Umbilical cord (tissue), 2 donors: ENCODE measurements around the gene WDR90. TPM values are rescaled to one million over a fixed set of nuclear protein-coding genes. Genes with fewer than 3 reads are reported as not detected.

Experiments
- DNase-seq: peaks from one replicate; pipeline ENCODE4 v3.0.0-alpha.2; 2015; ENCODE audit warnings: low spot score
- total RNA-seq: library from RNA; depleted of rRNA; stranded (reverse); fragments of >200 nt; gene quantifications from one replicate; pipeline ENCODE4 v1.2.3, GENCODE V29; 2014; ENCODE audit warnings: low replicate concordance; ENCODE audit not compliant: insufficient read depth

The WDR90 gene
- total RNA-seq, 1 donor from 2014 or later: 30.8 TPM

DNA sequence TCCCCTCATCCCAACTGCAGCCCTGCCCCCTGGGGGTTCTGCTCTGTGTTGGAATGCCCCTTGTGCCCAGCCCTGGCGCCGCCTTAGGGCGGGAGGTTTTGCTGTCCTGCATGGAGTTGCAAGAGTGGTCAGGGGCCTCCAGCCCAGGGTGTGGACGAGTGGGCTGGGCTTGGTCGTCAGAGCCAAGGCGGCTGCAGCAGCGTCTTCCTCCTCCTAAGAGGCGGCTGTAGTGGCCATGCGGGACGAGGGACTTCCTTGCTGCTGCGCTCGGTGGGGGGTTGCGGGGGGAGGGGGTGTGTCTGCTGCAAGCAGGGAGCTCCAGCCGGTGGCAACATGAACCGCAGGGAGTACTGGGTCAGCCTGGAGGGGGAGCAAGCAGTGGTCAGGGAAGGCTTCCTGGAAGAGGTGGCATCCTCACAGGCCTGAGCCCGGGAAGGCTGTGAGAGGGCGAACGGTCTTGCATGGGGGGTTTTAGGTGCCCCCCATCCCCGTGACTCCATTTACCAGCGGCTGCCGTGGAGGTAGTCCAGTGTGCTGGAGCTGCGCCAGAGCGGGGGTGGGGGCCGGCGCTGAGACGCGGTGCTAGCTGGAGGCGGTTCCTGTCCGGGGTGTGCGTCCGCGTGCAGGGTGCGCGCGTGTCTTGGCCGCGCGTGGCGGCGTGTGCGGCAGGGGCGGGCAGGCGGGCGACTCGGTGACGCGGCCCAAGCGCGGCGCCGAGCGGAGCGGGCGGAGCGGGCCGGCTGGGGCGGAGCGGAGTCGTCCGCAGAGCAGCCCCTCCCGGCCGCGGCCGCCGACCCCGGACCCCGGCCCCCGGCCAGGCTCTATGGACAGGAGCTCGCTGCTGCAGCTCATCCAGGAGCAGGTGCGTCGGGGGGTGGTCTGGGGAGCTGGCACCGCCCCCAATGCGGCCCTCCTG lies 26.1 kb downstream of the WDR90 start, which contains the start of gene RHBDL1:
RHBDL1 (plus strand) TSS at position 704 of the 916 bp plus-strand sequence; CDS start at position 824, 120 bp downstream.
- peak; percentile 32 for DNase-seq

DNA sequence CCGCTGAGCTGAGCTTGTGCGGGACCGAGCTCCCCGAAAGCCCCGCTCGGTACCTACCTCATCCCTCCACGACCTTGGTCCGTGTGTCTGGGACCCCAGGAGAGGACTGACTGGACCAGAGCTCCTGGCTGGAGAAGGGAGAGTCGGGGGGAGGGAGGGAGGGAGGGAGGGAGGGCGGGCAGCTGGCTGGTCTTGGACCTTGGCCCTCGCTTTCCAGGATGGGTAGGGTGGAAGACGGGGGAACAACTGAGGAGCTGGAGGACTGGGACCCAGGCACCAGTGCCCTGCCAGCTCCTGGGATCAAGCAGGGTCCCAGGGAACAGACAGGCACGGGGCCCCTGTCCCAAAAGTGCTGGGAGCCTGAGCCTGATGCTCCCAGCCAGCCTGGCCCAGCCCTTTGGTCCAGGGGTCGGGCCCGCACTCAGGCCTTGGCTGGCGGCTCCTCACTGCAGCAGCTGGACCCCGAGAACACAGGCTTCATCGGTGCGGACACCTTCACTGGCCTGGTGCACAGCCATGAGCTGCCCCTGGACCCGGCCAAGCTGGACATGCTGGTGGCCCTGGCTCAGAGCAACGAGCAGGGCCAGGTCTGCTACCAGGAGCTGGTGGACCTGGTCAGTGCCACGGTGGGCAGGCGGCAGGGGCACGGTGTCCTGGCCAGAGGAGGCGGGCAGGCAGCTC lies 26.9 kb downstream of the WDR90 start:
- DNase-seq: no peak

DNA sequence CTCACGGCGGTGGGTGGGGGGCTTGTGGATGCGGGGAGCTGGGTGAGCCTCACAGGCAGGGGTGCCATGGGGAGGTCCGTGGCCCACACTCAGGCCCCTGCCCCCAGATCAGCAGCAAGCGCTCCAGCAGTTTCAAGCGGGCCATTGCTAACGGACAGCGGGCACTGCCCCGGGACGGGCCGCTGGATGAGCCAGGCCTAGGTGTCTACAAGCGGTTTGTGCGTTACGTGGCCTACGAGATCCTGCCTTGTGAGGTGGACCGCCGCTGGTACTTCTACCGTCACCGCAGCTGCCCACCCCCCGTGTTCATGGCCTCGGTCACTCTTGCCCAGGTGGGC lies 27.4 kb downstream of the WDR90 start:
- no peak for DNase-seq

DNA sequence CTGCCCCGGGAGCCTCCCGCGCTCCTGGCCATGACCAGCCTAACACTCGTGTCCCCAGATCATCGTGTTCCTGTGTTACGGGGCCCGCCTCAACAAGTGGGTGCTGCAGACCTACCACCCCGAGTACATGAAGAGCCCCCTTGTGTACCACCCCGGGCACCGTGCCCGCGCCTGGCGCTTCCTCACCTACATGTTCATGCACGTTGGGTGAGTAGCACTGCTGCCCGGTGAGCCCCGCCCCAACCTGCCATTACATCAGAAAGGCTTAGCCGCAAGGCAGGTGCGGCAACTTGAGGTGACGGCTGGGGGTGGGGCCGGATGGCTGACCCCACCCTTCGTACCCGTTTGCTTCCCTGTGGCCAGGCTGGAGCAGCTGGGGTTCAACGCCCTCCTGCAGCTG lies 27.7 kb downstream of the WDR90 start:
- DNase-seq: peak; percentile 67

DNA sequence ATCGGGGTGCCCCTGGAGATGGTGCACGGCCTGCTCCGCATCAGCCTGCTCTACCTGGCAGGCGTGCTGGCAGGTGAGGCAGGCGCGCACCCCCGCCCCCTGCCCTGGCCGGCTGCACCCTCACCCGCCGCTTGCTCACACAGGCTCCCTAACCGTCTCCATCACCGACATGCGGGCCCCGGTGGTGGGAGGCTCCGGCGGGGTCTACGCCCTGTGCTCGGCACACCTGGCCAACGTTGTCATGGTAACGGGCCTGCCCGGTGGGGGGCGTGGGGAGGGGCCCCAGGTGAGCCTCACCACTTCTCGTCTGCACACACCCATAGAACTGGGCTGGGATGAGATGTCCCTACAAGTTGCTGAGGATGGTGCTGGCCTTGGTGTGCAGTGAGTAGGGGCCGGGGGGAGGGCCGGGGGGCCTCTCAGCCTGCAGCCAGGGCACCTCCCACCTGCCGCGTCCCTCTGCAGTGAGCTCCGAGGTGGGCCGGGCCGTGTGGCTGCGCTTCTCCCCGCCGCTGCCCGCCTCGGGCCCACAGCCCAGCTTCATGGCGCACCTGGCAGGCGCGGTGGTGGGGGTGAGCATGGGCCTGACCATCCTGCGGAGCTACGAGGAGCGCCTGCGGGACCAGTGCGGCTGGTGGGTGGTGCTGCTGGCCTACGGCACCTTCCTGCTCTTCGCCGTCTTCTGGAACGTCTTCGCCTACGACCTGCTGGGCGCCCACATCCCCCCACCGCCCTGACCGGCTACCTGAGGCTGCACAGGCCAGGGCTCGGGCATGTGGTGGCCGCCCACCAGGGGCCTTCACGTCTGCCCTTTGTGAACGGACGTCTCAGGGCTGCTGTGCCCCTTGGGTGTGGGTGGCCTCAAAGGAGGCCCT lies 28.4 kb downstream of the WDR90 start:
- no peak for DNase-seq

DNA sequence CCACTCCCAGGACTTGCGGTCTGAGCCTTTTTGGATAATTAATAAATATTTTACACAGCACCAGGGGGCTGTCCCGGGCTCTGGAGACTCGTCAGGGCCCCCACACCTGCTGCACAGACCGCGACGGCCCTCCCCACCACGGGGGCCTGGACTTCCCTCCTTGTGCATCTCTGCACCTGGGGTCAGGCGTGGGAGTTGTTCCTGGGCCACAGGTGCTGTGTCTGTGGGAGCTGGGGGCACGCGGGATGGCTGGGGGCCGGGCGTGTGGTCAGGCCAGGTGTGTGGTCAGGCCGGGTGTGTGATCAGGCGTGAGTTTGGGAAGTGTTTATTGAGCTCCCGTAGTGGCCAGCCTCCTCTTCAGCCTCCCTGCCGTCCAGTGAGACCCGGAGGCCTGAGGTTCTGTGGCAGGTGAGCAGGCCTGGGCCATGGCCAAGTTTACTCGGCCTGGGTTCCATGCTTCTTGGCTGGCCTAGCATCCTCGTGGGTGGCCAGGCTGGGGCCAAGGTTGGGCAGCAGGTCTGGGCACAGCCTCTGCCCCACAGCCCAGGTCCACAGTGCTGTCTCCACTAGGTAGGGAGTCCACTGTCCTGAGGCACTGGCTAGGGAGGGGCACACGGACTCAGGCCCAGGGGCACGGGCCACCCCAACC lies 29.2 kb downstream of the WDR90 start:
- DNase-seq: no peak

DNA sequence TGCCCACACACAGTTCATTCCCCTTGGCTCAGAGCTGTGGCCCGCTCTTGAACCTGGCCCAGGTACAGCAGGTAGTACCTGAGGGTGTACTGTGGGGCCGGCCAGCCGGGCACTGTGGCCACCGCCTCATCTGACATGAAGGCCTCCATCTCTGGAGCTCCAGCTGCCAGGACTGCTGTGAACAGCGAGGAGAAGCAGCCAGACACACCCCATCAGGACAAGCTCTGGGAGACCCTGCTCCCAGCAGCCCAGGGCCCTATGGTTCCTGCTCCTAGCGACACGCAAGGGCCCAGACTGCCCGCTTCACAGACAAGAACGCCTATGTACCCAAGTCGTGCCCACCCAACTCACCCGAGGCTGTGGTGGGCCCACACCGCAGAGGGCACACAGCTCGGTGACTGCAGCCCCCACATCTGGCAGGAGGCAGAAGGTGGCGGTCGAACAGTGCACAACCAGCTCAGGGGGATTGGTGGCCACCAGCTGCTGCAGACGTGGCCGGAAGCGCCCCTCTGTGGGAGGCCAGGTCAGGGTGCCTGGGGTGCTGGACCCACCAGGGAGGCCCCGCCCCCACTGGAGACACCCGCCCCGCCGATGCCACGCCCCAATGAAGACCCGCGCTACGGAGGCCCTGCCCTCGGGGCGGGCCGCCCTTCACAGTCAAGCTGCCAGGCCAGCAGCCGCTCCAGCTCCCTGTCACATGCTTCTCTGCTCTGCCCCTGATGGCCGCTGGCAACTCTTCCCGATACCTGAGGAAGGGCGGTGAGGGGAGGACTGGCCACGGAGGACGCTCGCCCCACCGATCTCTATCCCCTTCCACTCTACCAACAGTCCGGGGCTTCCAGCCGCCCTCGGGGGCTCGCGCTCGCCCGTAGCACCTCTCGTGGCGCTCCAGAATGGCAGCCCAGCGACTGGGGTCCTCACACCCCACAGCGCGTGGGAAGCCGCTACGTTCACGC lies 30.0 kb downstream of the WDR90 start:
- peak; percentile 77 for DNase-seq

DNA sequence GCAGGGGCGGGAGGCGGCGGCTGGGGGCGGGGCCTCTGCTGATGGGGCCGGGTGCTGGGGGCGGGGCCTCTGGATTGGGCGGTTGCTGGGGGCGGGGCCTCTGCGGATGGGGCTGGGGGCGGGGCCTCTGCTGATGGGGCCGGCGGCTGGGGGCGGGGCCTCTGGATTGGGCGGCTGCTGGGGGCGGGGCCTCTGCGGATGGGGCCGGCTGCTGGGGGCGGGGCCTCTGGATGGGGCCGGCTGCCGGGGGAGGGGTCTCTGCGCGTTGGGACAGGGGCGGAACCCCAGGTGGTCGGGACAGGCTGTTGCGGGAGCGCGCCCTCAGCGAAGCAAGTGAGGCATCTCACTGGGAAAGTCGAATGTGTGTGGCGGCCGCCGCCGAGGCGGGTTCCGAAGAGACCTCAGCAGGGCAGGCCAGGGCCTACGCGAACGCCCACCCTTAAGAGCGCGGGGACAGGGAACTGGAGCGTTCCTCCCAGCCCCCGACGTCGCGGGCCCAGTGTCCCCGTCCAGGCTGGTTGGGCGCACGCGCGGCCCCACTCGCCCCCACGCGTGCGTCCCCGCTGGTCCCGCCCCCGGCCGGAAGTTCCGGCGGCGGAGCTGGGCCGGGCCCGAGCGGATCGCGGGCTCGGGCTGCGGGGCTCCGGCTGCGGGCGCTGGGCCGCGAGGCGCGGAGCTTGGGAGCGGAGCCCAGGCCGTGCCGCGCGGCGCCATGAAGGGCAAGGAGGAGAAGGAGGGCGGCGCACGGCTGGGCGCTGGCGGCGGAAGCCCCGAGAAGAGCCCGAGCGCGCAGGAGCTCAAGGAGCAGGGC lies 30.9 kb downstream of the WDR90 start, which contains the start of gene STUB1:
STUB1 (plus strand) TSS at position 597 of the 811 bp plus-strand sequence; CDS start at position 713, 116 bp downstream.
- DNase-seq: peak; percentile 86

DNA sequence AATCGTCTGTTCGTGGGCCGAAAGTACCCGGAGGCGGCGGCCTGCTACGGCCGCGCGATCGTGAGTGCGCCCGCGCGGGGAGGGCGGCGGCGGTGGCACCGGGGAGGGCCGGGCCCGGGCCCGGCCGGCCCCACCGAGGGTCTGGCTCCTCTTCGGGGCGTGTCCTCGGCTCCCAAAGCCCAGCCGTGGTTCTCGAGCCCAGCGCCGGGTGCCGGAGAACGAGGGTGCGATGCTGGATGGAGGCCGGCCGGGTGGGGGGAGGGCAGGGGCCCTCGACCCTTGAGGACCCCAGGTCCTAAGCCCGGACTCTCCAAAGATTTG lies 31.4 kb downstream of the WDR90 start:
- no peak for DNase-seq

DNA sequence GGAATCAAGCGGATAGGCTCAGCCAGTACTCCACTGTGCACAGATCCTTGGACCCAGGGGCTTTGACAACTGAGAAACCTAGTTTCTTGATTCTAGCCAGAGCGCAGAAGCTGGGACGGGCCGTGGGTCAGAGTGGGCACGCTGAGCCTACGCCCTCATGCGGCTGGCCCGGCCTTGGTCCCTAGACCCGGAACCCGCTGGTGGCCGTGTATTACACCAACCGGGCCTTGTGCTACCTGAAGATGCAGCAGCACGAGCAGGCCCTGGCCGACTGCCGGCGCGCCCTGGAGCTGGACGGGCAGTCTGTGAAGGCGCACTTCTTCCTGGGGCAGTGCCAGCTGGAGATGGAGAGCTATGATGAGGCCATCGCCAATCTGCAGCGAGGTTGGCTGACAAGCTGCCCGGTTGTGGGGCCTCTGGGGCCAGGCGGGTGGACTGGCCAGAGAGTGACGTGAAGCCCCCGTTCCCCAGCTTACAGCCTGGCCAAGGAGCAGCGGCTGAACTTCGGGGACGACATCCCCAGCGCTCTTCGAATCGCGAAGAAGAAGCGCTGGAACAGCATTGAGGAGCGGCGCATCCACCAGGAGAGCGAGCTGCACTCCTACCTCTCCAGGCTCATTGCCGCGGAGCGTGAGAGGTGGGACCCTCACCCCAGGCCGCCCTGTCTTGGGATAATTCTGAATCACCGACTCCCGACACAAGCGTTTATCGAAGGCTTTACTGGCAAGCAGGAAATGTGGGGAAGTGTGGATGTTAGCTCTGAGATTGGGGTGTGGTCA lies 32.0 kb downstream of the WDR90 start:
- DNase-seq: no peak

DNA sequence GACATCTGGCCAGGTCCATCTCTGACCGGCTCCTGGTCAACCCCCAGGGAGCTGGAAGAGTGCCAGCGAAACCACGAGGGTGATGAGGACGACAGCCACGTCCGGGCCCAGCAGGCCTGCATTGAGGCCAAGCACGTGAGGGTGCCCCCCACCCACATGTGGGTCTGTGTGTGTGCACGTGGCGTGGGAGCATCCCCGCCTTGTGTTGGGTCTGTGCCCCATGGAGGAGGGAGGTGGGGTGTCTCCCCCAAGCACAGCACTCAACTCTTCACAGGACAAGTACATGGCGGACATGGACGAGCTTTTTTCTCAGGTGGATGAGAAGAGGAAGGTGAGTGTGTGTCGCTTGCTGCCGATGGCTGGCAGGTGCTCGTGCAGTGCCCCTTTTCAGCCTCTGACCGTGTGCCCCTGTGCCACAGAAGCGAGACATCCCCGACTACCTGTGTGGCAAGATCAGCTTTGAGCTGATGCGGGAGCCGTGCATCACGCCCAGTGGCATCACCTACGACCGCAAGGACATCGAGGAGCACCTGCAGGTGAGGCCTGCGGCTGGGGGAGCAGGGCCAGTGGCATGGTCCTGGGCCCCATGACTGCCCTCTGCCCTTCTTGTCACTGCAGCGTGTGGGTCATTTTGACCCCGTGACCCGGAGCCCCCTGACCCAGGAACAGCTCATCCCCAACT lies 32.7 kb downstream of the WDR90 start:
- DNase-seq: no peak

DNA sequence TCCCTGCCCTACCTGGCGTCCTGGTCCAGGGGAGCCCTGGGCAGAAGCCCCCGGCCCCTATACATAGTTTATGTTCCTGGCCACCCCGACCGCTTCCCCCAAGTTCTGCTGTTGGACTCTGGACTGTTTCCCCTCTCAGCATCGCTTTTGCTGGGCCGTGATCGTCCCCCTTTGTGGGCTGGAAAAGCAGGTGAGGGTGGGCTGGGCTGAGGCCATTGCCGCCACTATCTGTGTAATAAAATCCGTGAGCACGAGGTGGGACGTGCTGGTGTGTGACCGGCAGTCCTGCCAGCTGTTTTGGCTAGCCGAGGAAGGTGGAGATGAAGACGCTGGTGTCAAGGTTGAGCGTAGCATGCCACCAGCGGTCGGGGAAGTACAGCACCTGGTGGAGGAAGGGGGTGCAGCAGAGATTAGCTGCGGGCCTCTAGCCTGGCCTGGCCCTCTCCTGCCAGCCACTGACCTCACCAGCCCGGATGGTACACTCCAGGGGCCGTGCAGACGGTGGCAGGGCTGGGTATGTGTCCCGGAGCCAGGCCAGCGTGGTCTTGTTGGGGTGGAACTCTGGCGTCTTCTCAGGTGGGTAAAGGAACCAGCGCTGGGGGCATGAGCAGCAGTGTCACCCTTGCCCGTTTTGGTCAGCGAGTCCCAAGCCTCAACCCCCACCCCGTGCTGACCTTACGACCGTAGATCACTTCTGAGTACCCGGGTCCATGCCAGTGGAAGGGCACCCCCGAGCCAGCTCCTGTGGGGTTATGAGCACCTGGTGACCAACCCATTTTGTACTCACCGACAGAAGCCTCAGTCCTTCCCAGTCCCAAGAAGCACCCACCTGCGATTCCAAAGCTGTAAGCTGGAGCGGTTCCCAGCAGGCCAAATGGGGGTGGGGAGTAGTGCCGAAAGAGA lies 33.6 kb downstream of the WDR90 start:
- DNase-seq: no peak

DNA sequence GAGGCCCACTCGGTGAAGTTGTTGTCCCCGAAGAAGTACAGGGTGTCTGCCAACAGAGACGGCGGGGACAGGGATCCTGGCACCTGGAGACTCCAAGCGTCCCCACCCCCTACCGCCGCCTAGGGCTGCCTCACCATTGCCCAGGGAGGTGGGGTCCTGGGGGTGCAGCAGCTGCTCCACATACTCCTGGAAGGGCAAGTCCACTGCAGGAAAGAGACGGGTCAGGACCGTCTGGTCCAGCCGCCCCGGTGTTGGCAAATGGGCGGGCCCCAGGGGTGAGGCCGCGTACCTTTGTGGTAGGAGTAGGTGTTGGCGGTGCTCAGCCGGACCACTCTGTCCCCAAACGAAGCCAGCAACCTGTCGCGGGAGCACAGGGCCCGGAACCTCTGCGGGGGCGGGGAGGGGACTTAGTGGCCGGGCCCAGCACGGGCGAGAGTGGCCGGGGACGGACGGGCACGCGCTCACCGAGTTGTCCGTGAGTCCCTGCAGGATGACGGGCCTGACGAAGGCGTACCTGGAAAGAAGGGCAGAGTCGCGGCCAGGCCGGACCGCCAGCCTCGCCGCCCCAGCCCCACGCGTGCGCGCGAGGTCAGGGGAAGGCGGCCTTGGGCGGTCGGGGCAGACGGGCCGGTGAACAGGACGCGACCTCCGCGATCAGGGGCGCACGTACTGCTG lies 34.4 kb downstream of the WDR90 start:
- no peak for DNase-seq

DNA sequence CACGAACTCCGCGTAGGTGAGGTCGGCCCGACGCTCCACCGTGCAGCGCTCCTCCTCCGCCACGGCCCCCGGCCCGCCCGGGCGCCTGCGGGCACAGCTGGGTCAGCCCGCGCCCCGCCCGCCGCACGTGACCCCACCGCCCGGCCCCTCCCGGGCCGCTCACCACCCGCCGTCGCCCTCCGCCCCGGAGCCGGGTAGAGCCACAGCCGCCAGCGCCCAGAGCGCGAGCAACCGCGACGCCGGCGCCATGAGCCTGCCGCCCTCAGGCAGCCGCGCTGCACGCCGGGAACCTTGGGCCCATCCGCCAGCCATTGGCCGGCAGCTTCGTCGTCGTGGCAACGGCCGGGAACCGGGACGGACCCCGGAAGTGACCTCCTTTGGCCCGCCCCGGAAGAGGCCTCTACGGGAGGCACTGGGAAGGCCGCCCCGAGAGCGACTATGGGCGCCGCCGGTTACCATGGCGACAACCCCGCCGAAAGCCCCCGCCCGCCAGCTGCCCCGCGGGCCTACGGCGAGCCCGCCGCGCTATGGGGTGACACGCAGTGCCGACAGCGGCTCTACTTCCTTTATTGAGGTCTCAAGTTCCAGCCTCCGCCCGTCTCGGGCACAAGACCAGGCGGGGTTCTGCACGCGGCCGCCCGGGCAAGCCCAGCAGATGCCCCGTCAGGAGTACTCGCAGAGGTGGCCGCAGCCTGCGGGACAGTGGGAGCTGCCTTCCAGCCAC lies 35.1 kb downstream of the WDR90 start, which contains the start of gene JMJD8:
JMJD8 (minus strand) TSS at position 264 of the 724 bp plus-strand sequence; CDS start at position 249, 15 bp downstream.
- peak; percentile 97 for DNase-seq

DNA sequence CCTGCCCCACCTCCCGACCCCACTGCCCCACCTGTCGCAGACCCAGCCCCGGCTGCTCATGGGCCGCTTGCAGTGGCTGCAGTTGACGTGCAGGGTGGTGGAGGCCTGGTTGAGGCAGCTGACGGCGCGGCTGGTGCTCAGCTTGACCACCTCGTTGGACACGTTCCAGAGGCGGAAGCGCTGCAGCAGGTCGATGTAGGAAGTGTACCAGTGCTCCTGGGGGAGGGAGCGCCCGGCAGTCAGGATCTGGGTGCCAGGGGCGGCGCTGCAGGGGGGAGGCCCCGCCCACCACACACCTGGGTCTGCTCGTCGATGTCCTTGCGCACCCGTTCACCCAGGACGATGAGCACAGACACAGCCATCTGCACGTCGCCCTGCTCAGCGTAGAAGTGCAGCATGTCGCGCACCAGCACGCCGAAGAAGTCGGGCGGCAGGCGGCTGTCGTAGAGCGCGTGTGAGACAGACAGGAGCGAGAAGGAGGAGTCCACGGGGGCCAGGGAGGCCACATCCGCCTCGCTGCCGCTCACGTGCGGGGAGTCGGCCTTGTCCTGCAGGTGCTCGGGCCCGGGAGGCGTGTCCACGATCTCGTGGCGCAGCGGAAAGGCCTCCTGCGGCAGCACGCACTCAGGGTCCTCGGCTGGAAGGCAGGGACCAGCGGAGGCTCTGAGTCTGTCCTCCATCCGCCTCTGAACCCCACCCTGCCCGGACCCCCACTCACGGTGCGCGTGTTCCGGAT lies 36.0 kb downstream of the WDR90 start:
- DNase-seq: no peak
